GM23338 (cell line): ENCODE measurements around the gene JPH3. TPM values are rescaled to one million over a fixed set of nuclear protein-coding genes. Genes with fewer than 3 reads are reported as not detected.

Experiments used
- ATAC-seq: fragments of 200-7000 bp; cut with Tn5 transposase; 3 replicates; pipeline ENCODE4 v1.9.1; 2020
- DNase-seq: peaks from one replicate; pipeline ENCODE4 v3.0.0-alpha.2; 2015; ENCODE audit warnings: low spot score
- H2AFZ ChIP-seq: fragments of 200-600 bp; sonication (generic); 2 replicates; pipeline ENCODE4 v1.8.0; 2016; ENCODE audit warnings: antibody characterized with exemption, mild to moderate bottlenecking, moderate library complexity
- H3F3A ChIP-seq: fragments of 200-600 bp; sonication (generic); replicated peaks from 2 replicates; pipeline ENCODE4 v1.8.0; 2017; ENCODE audit warnings: antibody characterized with exemption, mixed run types, low read depth
- H3K27ac ChIP-seq: fragments of 200-600 bp; sonication (generic); 2 replicates; pipeline ENCODE4 v1.6.1; 2016; ENCODE audit warnings: low read depth
- H3K27me3 ChIP-seq: fragments of 200-600 bp; sonication (generic); 2 replicates; pipeline ENCODE4 v1.8.0; 2016; ENCODE audit warnings: mild to moderate bottlenecking, mixed run types, moderate library complexity; ENCODE audit not compliant: insufficient read depth
- H3K36me3 ChIP-seq: fragments of 200-600 bp; sonication (generic); 2 replicates; pipeline ENCODE4 v1.8.0; 2016; ENCODE audit warnings: mild to moderate bottlenecking; ENCODE audit not compliant: insufficient read depth
- H3K4me1 ChIP-seq: fragments of 200-600 bp; sonication (generic); 2 replicates; pipeline ENCODE4 v1.8.0; 2016; ENCODE audit warnings: mild to moderate bottlenecking, moderate library complexity; ENCODE audit not compliant: insufficient read depth
- H3K4me2 ChIP-seq: fragments of 200-600 bp; sonication (generic); 2 replicates; pipeline ENCODE4 v1.7.1; 2017; ENCODE audit warnings: mixed run types
- H3K4me3 ChIP-seq: fragments of 200-600 bp; sonication (generic); 2 replicates; pipeline ENCODE4 v1.6.1; 2016; ENCODE audit warnings: mixed run types
- H3K79me2 ChIP-seq: fragments of 200-600 bp; sonication (generic); replicated peaks from 2 replicates; pipeline ENCODE4 v1.8.0; 2017; ENCODE audit warnings: mild to moderate bottlenecking; ENCODE audit not compliant: insufficient read depth
- H3K9me2 ChIP-seq: fragments of 200-600 bp; sonication (generic); 2 replicates; pipeline ENCODE4 v1.8.0; 2017; ENCODE audit not compliant: insufficient read depth
- H4K20me1 ChIP-seq: fragments of 200-600 bp; sonication (generic); replicated peaks from 2 replicates; pipeline ENCODE4 v1.8.0; 2017; ENCODE audit warnings: mild to moderate bottlenecking; ENCODE audit not compliant: insufficient read depth
- H3K27ac Mint-ChIP-seq: 2 replicates; pipeline ENCODE4 v1.8.0; 2020; ENCODE audit warnings: inconsistent platforms, mild to moderate bottlenecking, moderate library complexity, mixed read lengths
- H3K27me3 Mint-ChIP-seq: 3 replicates; pipeline ENCODE4 v1.8.0; 2022; ENCODE audit warnings: low read depth, mild to moderate bottlenecking, moderate library complexity, mixed read lengths, inconsistent platforms; ENCODE audit not compliant: insufficient read depth, poor library complexity
- H3K36me3 Mint-ChIP-seq: 3 replicates; pipeline ENCODE4 v1.8.0; 2021; ENCODE audit warnings: low read depth, mild to moderate bottlenecking, inconsistent platforms, moderate library complexity, mixed read lengths
- H3K4me1 Mint-ChIP-seq: 3 replicates; pipeline ENCODE4 v1.8.0; 2020; ENCODE audit warnings: mild to moderate bottlenecking, inconsistent platforms, mixed read lengths
- H3K4me3 Mint-ChIP-seq: 3 replicates; pipeline ENCODE4 v1.8.0; 2021; ENCODE audit warnings: moderate library complexity, mild to moderate bottlenecking, inconsistent platforms, mixed read lengths
- H3K9me3 Mint-ChIP-seq: 3 replicates; pipeline ENCODE4 v1.8.0; 2020; ENCODE audit warnings: moderate library complexity, mild to moderate bottlenecking, inconsistent platforms, mixed read lengths
- CREB1 ChIP-seq: fragments of 250-450 bp; sonication (Bioruptor Pico); IDR thresholded peaks from 2 replicates; pipeline ENCODE4 v1.5.0; 2020; ENCODE audit warnings: low read depth, mild to moderate bottlenecking, moderate library complexity
- ETS1 ChIP-seq: IDR thresholded peaks from 2 replicates; pipeline ENCODE4 v1.6.1; 2016; ENCODE audit warnings: antibody characterized with exemption
- NANOG ChIP-seq: IDR thresholded peaks from 2 replicates; pipeline ENCODE4 v1.6.1; 2016; ENCODE audit warnings: antibody characterized with exemption, borderline replicate concordance
- POLR2AphosphoS5 ChIP-seq: IDR thresholded peaks from 2 replicates; pipeline ENCODE4 v1.6.1; 2016; ENCODE audit warnings: antibody characterized with exemption, low read depth
- STAT1 ChIP-seq: IDR thresholded peaks from one replicate; pipeline ENCODE4 v1.6.1; 2016; ENCODE audit warnings: antibody characterized with exemption; ENCODE audit not compliant: unreplicated experiment
- ZNF114 ChIP-seq: fragments of 250-450 bp; sonication (Bioruptor Pico); IDR thresholded peaks from 2 replicates; pipeline ENCODE4 v1.5.0; 2020; ENCODE audit warnings: mild to moderate bottlenecking, moderate library complexity
- ZNF331 ChIP-seq: fragments of 250-450 bp; sonication (Bioruptor Pico); IDR thresholded peaks from 2 replicates; pipeline ENCODE4 v1.5.0; 2020; ENCODE audit warnings: low read depth, mild to moderate bottlenecking, moderate library complexity
- ZNF462 ChIP-seq: fragments of 250-450 bp; sonication (Bioruptor Pico); IDR thresholded peaks from 2 replicates; pipeline ENCODE4 v1.5.0; 2020; ENCODE audit warnings: mild to moderate bottlenecking, moderate library complexity
- polyA plus RNA-seq: library from polyadenylated mRNA; unstranded; fragments of >200 nt; fragmentation: Nextera tagmentation; extraction: Ambion mirVana; gene quantifications from 2 replicates; pipeline ENCODE4 v1.2.1, GENCODE V29; 2016
- total RNA-seq: library from RNA; depleted of rRNA; stranded (reverse); fragments of >200 nt; shearing (Covaris generic); gene quantifications from 2 replicates; pipeline ENCODE4 v1.2.3, GENCODE V29; 2014

JPH3 gene
- total and polyA plus RNA-seq, 2 experiments from 2014 or later, result 8.4 to 38.3 TPM

- TF ChIP-seq ZNF462 (no peak), POLR2AphosphoS5 (no peak), STAT1 (no peak), NANOG (no peak), ZNF331 (CRISPR knock-in tag) (no peak)
Observed at GRCh38 chr16:87604634-87605111, 2.4 kb downstream of the JPH3 start (continued).

- no peak overlapping the region for H3K4me3 ChIP-seq
- H3K4me2 ChIP-seq, result no peak overlapping the region
- ATAC-seq, result no peak
- peaks cover 8% of the 10 kb centered on the region; the same call in 1 of the 2 replicates for H3F3A ChIP-seq
- no peaks in the 10 kb centered on the region for H3K9me2 ChIP-seq
- H2AFZ ChIP-seq, result no peak overlapping the region
- H3K4me1 ChIP-seq, result peaks cover 8% of the 10 kb centered on the region
- no peak for DNase-seq
- H3K27me3 Mint-ChIP-seq, result peaks cover 35% of the 10 kb centered on the region
- no peak overlapping the region for H3K4me3 Mint-ChIP-seq
- peaks cover 66% of the 10 kb centered on the region for H4K20me1 ChIP-seq
- no peaks in the 10 kb centered on the region for H3K9me3 Mint-ChIP-seq
- no peaks in the 10 kb centered on the region for H3K36me3 ChIP-seq
- no peak overlapping the region for H3K27ac ChIP-seq
- H3K4me1 Mint-ChIP-seq, result peaks cover 33% of the 10 kb centered on the region
- peaks cover 6% of the 10 kb centered on the region; the same call in 1 of the 2 replicates for H3K27me3 ChIP-seq
- H3K79me2 ChIP-seq, result peaks cover 48% of the 10 kb centered on the region
- no peak overlapping the region for H3K27ac Mint-ChIP-seq
- H3K36me3 Mint-ChIP-seq, result peaks cover 7% of the 10 kb centered on the region; the same call in 2 of the 3 replicates
- TF ChIP-seq CREB1 (CRISPR knock-in tag) (no peak), STAT1 (no peak), ETS1 (no peak), ZNF462 (no peak), ZNF114 (no peak), ZNF331 (CRISPR knock-in tag) (no peak)
Observed at GRCh38 chr16:87607223-87607622, 4.9 kb downstream of the JPH3 start.
